Peyer's patch (tissue), 4 donors: ENCODE measurements around the gene WDR1. TPM values are rescaled to one million over a fixed set of nuclear protein-coding genes. Genes with fewer than 3 reads are reported as not detected.

ENCODE experiments used
- DNase-seq, 3 donors: peaks; one replicate each; pipeline ENCODE4 v3.0.0-alpha.2; 2017 to 2019
- H3K27ac ChIP-seq, 4 donors: fragments of 200-600 bp; sonication (generic); one replicate each; pipeline ENCODE4 v1.5.1; 2016 to 2019
- H3K27me3 ChIP-seq, 2 donors: fragments of 200-600 bp; sonication (generic); one replicate each; pipeline ENCODE4 v1.5.1; 2019
- H3K36me3 ChIP-seq, 3 donors: fragments of 200-600 bp; sonication (generic); one replicate each; pipeline ENCODE4 v1.5.1; 2016 to 2019
- H3K4me1 ChIP-seq, 4 donors: fragments of 200-600 bp; sonication (generic); one replicate each; pipeline ENCODE4 v1.5.1; 2016 to 2019
- H3K4me3 ChIP-seq, 4 donors: fragments of 200-600 bp; sonication (generic); 1 replicate in 3 of 4; 2 replicates in 1 of 4; pipeline ENCODE4 v1.5.1; 2016 to 2019; ENCODE audit warnings: mild to moderate bottlenecking in 1 of 4
- H3K9me3 ChIP-seq, 4 donors: fragments of 200-600 bp; sonication (generic); one replicate each; pipeline ENCODE4 v1.5.1; 2016 to 2019; ENCODE audit warnings: mild to moderate bottlenecking in 1 of 4
- POLR2A ChIP-seq, 2 donors: fragments of 450-650 bp; IDR thresholded peaks; one replicate each; pipeline ENCODE4 v1.5.1; 2017; ENCODE audit warnings: antibody characterized with exemption in 2 of 2, mild to moderate bottlenecking in 2 of 2, moderate library complexity in 2 of 2
- small RNA-seq, 2 donors: library from RNA; depleted of rRNA; stranded (forward); fragments of <200 nt; gene quantifications; one replicate each; pipeline ENCODE3, GENCODE V24; 2016
- total RNA-seq, 4 donors: library from RNA; depleted of rRNA; stranded (reverse); fragments of >200 nt; gene quantifications; one replicate each; pipeline ENCODE4 v1.1.0, GENCODE V29; 2016
- TF ChIP-seq, protein P1 (sequence below), 6 experiments: fragments of 450-650 bp in 4 of 6; fragments of 200-600 bp in 2 of 6; sonication (generic) in 1 of 6; IDR thresholded peaks; one replicate each; pipeline ENCODE4 v1.5.1; 2017 to 2019; ENCODE audit warnings: antibody characterized with exemption in 6 of 6, mild to moderate bottlenecking in 3 of 6, moderate library complexity in 1 of 6

The WDR1 gene
- total RNA-seq, 4 donors from 2014 or later, result 170 to 192 (median 180) TPM

- H3K9me3 ChIP-seq, result no peaks in the 10 kb centered on the region
- no peak overlapping the region for H3K27ac ChIP-seq
- H3K36me3 ChIP-seq, result no peaks in the 10 kb centered on the region
- H3K4me3 ChIP-seq, result no peak overlapping the region
- peaks cover 0 to 17% (median 5%) of the 10 kb centered on the region in 4 donors for H3K4me1 ChIP-seq
- DNase-seq, result peak in 1 of 3 donors; percentile 45
- TF ChIP-seq, protein P1, sequence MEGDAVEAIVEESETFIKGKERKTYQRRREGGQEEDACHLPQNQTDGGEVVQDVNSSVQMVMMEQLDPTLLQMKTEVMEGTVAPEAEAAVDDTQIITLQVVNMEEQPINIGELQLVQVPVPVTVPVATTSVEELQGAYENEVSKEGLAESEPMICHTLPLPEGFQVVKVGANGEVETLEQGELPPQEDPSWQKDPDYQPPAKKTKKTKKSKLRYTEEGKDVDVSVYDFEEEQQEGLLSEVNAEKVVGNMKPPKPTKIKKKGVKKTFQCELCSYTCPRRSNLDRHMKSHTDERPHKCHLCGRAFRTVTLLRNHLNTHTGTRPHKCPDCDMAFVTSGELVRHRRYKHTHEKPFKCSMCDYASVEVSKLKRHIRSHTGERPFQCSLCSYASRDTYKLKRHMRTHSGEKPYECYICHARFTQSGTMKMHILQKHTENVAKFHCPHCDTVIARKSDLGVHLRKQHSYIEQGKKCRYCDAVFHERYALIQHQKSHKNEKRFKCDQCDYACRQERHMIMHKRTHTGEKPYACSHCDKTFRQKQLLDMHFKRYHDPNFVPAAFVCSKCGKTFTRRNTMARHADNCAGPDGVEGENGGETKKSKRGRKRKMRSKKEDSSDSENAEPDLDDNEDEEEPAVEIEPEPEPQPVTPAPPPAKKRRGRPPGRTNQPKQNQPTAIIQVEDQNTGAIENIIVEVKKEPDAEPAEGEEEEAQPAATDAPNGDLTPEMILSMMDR (IDR thresholded peaks at IDR 0.05), result no peak
- no peak for TF ChIP-seq POLR2A (IDR thresholded peaks at IDR 0.05)
- no peaks in the 10 kb centered on the region for H3K27me3 ChIP-seq
Observed at GRCh38 chr4:10028910-10029309, 87.7 kb downstream of the WDR1 start.

DNA sequence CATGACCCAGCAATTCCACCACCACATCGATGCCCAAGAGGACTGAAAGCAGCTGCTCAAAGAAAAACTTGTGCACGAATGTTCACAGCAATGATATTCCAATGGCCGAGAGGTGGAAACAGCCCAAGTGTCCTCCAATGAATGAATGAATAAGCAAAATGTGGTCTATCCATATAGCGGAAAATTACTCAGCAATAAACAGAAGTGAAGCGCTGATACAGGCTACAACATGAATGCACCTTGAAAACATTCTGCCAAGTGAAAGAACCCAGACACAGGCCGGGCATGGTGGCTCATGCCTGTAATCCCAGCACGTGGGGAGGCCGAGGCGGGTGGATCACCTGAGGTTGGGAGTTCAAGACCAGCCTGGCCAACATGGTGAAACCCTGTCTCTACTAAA is 90.1 kb downstream of the WDR1 start:
- no peak overlapping the region for H3K4me3 ChIP-seq
- no peaks in the 10 kb centered on the region for H3K36me3 ChIP-seq
- TF ChIP-seq POLR2A (IDR thresholded peaks at IDR 0.05), result no peak
- TF ChIP-seq, protein P1 (IDR thresholded peaks at IDR 0.05), result no peak
- DNase-seq, result peak in 1 of 3 donors; percentile 23
- H3K4me1 ChIP-seq, result peaks cover 0 to 9% (median 2%) of the 10 kb centered on the region in 4 donors
- H3K27ac ChIP-seq, result no peak overlapping the region
- H3K9me3 ChIP-seq, result no peaks in the 10 kb centered on the region
- H3K27me3 ChIP-seq, result no peaks in the 10 kb centered on the region

DNA sequence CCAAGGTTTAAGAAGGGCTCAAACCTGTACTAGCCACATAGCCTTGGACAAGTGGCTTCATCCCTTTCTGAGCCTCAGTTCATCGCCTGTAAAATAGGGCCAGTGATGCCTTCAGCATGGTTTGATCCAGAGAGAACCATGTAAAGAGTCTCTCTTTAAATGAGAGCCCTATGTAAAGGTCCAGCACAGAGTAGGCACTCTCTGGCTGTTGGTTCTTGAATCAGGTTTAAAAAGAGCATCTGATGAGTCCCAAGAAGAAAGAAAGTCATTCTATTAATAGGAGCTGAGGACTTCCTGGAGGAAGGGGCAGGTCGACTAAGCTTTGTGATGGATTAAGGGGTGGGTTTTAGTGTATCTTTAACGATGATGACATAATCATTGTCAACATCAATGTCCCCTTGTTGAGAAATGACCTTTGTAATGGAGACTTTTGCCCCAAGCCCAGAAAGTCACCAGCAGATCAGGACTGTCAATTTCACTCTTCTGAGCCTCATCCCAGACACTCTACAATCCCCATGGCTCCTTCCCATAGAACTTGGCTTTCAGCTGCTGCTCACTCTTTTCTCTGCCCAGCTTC is 91.3 kb downstream of the WDR1 start:
- no peaks in the 10 kb centered on the region for H3K36me3 ChIP-seq
- peak in 1 of 3 donors; percentile 28 for DNase-seq
- TF ChIP-seq, protein P1 (IDR thresholded peaks at IDR 0.05), result no peak
- TF ChIP-seq POLR2A (IDR thresholded peaks at IDR 0.05), result no peak
- H3K27me3 ChIP-seq, result no peaks in the 10 kb centered on the region
- H3K27ac ChIP-seq, result no peak overlapping the region
- H3K9me3 ChIP-seq, result no peaks in the 10 kb centered on the region
- peaks cover 0 to 20% (median 2%) of the 10 kb centered on the region in 4 donors for H3K4me1 ChIP-seq
- H3K4me3 ChIP-seq, result no peak overlapping the region

Small RNAs within 50 kb of the gene (small RNA-seq; reads per million reads assigned to genes)
- gene AC093664.1 (0 reads per million in 2 donors), gene MIR3138 (0 reads per million in 2 donors), gene RNA5SP155 (0 reads per million in 2 donors)

Other genes starting within 250 kb of the WDR1 start
- gene SLC2A9, start 95.3 kb downstream of the WDR1 start, total RNA-seq, result 10 to 100 TPM in 3 of 4 donors, 1 to 10 TPM in 1; 8.3 to 24.1 (median 22.0) TPM